NCI-H2196 (cell line): ENCODE results near the gene FAM240A.

Source experiments
- DNase-seq: peaks from one replicate; lab custom pipeline; 2025; ENCODE audit not compliant: unreplicated experiment; lab: John Stamatoyannopoulos, UW

The FAM240A gene

DNA sequence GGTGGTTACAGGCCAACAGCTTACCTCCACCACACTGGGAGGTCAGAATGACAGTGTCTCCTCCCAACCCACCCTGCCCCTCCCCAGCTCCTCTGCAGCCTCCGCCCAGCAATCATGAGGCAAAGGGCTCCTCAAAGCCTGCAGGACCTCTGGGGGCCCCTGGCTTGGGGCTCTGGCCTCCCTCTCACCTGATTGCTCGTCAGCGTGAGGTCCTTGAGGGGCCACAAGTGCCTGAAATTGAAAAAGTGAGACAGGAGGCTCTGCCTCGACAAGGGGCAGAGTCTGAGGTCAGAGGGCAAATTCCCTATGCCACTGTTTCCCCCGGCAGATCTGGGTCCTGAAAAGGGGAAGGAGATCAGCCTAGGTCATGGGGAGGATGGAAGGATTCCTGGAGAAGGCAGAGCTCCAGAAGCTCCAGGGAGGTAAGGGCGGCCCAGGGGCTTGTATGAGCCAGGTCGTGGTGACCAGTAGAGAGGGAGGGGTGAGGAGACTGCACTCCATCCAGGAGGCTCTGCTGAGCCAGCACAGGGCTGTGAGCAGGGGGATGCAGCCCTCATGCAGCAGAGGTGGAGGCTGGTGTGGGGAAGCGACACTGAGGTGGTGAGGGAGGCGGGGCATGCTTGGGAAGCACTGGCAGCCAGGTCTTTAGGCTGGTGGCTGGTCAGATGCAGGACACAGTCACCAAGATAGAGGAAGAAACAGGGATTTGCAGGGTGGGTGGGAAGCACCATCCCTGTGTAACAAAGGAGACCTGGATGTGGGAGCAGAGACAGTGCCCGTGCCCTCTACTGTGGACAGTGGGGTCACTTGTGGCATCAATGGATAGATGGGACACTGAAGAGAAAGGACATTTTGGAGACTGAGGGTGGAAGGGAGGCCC lies 61.1 kb downstream of the FAM240A start:
- no peak for DNase-seq

DNA sequence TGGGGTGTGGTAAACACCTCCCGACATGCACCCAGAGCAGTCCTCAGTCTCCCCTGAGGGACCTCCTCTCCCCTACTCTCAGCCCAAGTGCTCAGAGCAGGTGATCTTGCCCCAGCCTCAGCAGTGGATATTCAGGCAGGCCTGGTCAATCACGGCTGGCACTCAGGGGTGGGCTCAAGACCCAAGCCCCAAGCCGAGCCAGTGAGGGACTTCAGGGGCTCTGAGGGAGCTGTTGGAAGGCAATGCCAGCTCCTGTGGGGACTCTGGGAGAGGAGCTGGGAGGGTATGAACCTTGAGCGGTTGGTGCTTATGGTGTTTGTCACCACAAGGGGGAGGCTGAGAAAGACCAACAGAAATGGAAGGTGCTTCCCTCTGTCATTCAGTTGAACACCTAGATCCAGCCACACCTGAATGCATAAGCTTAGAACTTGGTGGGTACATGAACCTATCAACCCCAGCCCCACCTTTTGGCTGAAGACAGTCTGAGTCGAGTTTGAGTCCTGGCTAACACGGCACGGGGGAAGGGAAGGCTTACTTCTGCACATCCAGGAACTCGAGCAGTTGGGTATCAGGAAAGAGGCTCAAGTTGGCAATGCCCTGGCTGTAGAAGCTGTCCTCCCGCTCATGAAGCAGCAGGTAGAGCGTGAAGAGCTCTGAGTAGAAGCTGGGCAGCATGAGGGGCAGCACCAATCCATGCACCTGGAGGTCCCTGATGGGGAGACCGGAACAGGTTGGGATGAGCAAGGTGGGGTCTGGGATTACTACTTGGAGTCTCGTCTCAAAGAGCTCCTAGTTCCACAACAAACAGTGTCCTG lies 61.9 kb downstream of the FAM240A start:
- no peak for DNase-seq

DNA sequence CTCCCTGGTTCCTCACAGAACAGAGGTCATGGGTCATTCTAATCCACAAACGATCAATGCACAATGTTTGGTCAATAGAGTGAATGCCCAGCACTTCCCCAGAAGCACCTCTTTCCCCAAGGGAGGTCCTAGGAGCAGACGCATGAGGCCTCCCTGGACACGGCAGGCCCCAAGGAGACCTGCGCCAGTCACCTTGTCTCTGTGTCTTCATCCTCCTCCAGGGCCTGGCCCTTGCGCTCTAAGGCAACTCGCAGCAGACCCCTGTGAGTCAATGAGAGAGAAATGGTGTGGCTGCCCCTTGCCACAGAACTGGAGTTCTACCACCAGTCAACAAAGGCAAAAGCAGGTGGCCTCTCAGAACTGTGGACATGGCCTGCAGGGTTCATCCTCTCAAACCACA lies 63.1 kb downstream of the FAM240A start:
- no peak for DNase-seq
